SK-N-SH (cell line): ENCODE data around the gene MMP14. TPM values are rescaled to one million over a fixed set of nuclear protein-coding genes. Genes with fewer than 3 reads are reported as not detected.

Experiments
- CTCF ChIA-PET: fragments of 300-600, 350-600 bp; formaldehyde crosslinking; extraction: SDS; loops from one replicate; lab custom pipeline; 2021; lab: Yijun Ruan, JAX
- POLR2A ChIA-PET: fragments of 350-600 bp; sonication (Branson Sonifier 250); formaldehyde crosslinking; extraction: SDS; loops from one replicate; lab custom pipeline; 2020; ENCODE audit warnings: antibody characterized with exemption, inconsistent platforms; lab: Yijun Ruan, JAX
- DNase-seq: peaks from one replicate; pipeline ENCODE4 v3.0.0; 2012
- H2AFZ ChIP-seq: fragments of 200-600 bp; sonication (generic); 2 replicates; pipeline ENCODE4 v1.8.1; 2016; ENCODE audit warnings: antibody characterized with exemption, mild to moderate bottlenecking, low read depth
- H3F3A ChIP-seq: fragments of 200-600 bp; sonication (generic); replicated peaks from 2 replicates; pipeline ENCODE3; 2016; ENCODE audit warnings: antibody characterized with exemption, mild to moderate bottlenecking; ENCODE audit not compliant: insufficient read depth
- H3K27ac ChIP-seq, 2 experiments: fragments of 200-500 bp in 1 of 2; fragments of 200-600 bp in 1 of 2; sonication (Bioruptor generic) in 1 of 2; sonication (generic), shearing (Covaris generic) in 1 of 2; 2 replicates each; pipeline versions ENCODE4 v1.5.1 to v1.6.1; 2014 to 2016; ENCODE audit warnings: low read depth in 2 of 2, inconsistent platforms in 1 of 2, low read length in 1 of 2, mild to moderate bottlenecking in 1 of 2, mixed read lengths in 1 of 2
- H3K27me3 ChIP-seq: fragments of 200-600 bp; sonication (generic), shearing (Covaris generic); 2 replicates; pipeline ENCODE4 v1.6.1; 2016; ENCODE audit warnings: mixed run types; ENCODE audit not compliant: insufficient read depth
- H3K36me3 ChIP-seq, 2 experiments: fragments of 200-500 bp in 1 of 2; fragments of 200-600 bp in 1 of 2; sonication (Bioruptor generic) in 1 of 2; sonication (generic) in 1 of 2; replicated peaks in 1 of 2; 2 replicates each; pipeline versions ENCODE3 to v1.5.1; 2014 to 2016; ENCODE audit warnings: low read length in 1 of 2, mild to moderate bottlenecking in 1 of 2; ENCODE audit not compliant: insufficient read depth in 2 of 2, control insufficient read depth in 1 of 2
- H3K4me1 ChIP-seq, 2 experiments: fragments of 200-500 bp in 1 of 2; fragments of 200-600 bp in 1 of 2; sonication (Bioruptor generic) in 1 of 2; sonication (generic), shearing (Covaris generic) in 1 of 2; 2 replicates each; pipeline versions ENCODE4 v1.5.1 to v1.6.1; 2014 to 2016; ENCODE audit warnings: low read depth in 1 of 2, low read length in 1 of 2, mixed run types in 1 of 2; ENCODE audit not compliant: insufficient read depth in 2 of 2, control insufficient read depth in 1 of 2
- H3K4me2 ChIP-seq: fragments of 200-600 bp; sonication (generic), shearing (Covaris generic); 2 replicates; pipeline ENCODE4 v1.6.1; 2017; ENCODE audit warnings: mixed run types
- H3K4me3 ChIP-seq, 2 experiments: fragments of 200-500 bp in 1 of 2; fragments of 200-600 bp in 1 of 2; sonication (Bioruptor generic) in 1 of 2; sonication (generic), shearing (Covaris generic) in 1 of 2; 2 replicates each; pipeline versions ENCODE4 v1.5.1 to v1.8.1; 2014 to 2016; ENCODE audit warnings: low read depth in 2 of 2, inconsistent platforms in 1 of 2, low read length in 1 of 2, mild to moderate bottlenecking in 1 of 2, mixed read lengths in 1 of 2, moderate library complexity in 1 of 2
- H3K79me2 ChIP-seq: fragments of 200-600 bp; sonication (generic); 2 replicates; pipeline ENCODE4 v1.8.1; 2017; ENCODE audit warnings: mild to moderate bottlenecking; ENCODE audit not compliant: insufficient read depth
- H3K9ac ChIP-seq: fragments of 200-600 bp; sonication (generic); 2 replicates; pipeline ENCODE4 v1.6.1; 2017; ENCODE audit warnings: mixed run types
- H3K9me2 ChIP-seq: fragments of 200-600 bp; sonication (generic); 2 replicates; pipeline ENCODE4 v1.6.1; 2017; ENCODE audit warnings: mixed run types
- H3K9me3 ChIP-seq: fragments of 200-600 bp; sonication (generic); 2 replicates; pipeline ENCODE4 v1.6.1; 2017; ENCODE audit warnings: mixed run types, mild to moderate bottlenecking, moderate library complexity
- H4K20me1 ChIP-seq: fragments of 200-600 bp; sonication (generic); 2 replicates; pipeline ENCODE4 v1.6.1; 2017; ENCODE audit warnings: mild to moderate bottlenecking, mixed run types; ENCODE audit not compliant: insufficient read depth
- CTCF ChIP-seq: fragments of 200-600 bp; sonication (generic); IDR thresholded peaks from 2 replicates; pipeline ENCODE4 v1.6.1; 2017; ENCODE audit warnings: antibody characterized with exemption, mild to moderate bottlenecking, moderate library complexity
- EP300 ChIP-seq, 2 experiments: IDR thresholded peaks; 2 replicates each; pipeline versions ENCODE4 v1.4.0 to v1.6.1; 2012; ENCODE audit warnings: borderline replicate concordance in 1 of 2, low read depth in 1 of 2, low read length in 1 of 2
- EZH2phosphoT487 ChIP-seq: fragments of 200-600 bp; sonication (generic); IDR thresholded peaks from 2 replicates; pipeline ENCODE4 v1.6.1; 2017; ENCODE audit warnings: low read depth, mixed run types, mild to moderate bottlenecking, antibody characterized with exemption, moderate library complexity, borderline replicate concordance
- FOXM1 ChIP-seq: IDR thresholded peaks from 2 replicates; pipeline ENCODE4 v1.4.0; 2012; ENCODE audit warnings: low read depth, mild to moderate bottlenecking
- GATA2 ChIP-seq: sonication (generic); formaldehyde crosslinking; IDR thresholded peaks from 2 replicates; pipeline ENCODE4 v1.5.0; 2020; ENCODE audit warnings: mild to moderate bottlenecking, missing genetic modification reagents
- NFIC ChIP-seq: IDR thresholded peaks from 2 replicates; pipeline ENCODE4 v1.4.0; 2012; ENCODE audit warnings: borderline replicate concordance
- POLR2AphosphoS5 ChIP-seq: IDR thresholded peaks from 2 replicates; pipeline ENCODE4 v1.6.1; 2012; ENCODE audit warnings: low read depth, low read length
- RFX5 ChIP-seq: IDR thresholded peaks from 2 replicates; pipeline ENCODE4 v1.6.1; 2012; ENCODE audit warnings: mild to moderate bottlenecking, improper control_type of control experiment, low read length
- SIN3A ChIP-seq: IDR thresholded peaks from 2 replicates; pipeline ENCODE4 v1.6.1; 2012; ENCODE audit warnings: low read depth, mild to moderate bottlenecking, low read length, moderate library complexity, borderline replicate concordance
- TAF1 ChIP-seq: IDR thresholded peaks from 2 replicates; pipeline ENCODE4 v1.6.1; 2012; ENCODE audit warnings: low read depth, mild to moderate bottlenecking, low read length, moderate library complexity, borderline replicate concordance
- TCF12 ChIP-seq: IDR thresholded peaks from 2 replicates; pipeline ENCODE4 v1.4.0; 2012
- TEAD4 ChIP-seq: IDR thresholded peaks from 2 replicates; pipeline ENCODE4 v1.4.0; 2012; ENCODE audit warnings: mild to moderate bottlenecking, borderline replicate concordance; ENCODE audit not compliant: insufficient read depth
- USF1 ChIP-seq: IDR thresholded peaks from 2 replicates; pipeline ENCODE4 v1.4.0; 2012; ENCODE audit warnings: low read depth, borderline replicate concordance
- YY1 ChIP-seq: IDR thresholded peaks from 2 replicates; pipeline ENCODE4 v1.4.0; 2012; ENCODE audit warnings: low read depth, mild to moderate bottlenecking
- WGBS: methylation state at CpG from one replicate; pipeline ENCODE4 v1.1.6; 2017; ENCODE audit warnings: low lambda C conversion rate; 5-methylcytosine and 5-hydroxymethylcytosine counted together
- polyA plus RNA-seq, 3 experiments: library from polyadenylated mRNA; depleted of rRNA; stranded (reverse); fragments of >200 nt; gene quantifications; 2 replicates each; pipeline ENCODE4 v1.2.3, GENCODE V29; 2012
- TF ChIP-seq, protein P1 (sequence below): IDR thresholded peaks from 2 replicates; pipeline ENCODE4 v1.4.0; 2012; ENCODE audit warnings: low read depth, borderline replicate concordance
- TF ChIP-seq, protein P2 (sequence below): IDR thresholded peaks from 2 replicates; pipeline ENCODE4; 2012

The MMP14 gene
- polyA plus RNA-seq, 1 of the 3 experiments (the other 2 are of a cell fraction), result 139 TPM

DNA sequence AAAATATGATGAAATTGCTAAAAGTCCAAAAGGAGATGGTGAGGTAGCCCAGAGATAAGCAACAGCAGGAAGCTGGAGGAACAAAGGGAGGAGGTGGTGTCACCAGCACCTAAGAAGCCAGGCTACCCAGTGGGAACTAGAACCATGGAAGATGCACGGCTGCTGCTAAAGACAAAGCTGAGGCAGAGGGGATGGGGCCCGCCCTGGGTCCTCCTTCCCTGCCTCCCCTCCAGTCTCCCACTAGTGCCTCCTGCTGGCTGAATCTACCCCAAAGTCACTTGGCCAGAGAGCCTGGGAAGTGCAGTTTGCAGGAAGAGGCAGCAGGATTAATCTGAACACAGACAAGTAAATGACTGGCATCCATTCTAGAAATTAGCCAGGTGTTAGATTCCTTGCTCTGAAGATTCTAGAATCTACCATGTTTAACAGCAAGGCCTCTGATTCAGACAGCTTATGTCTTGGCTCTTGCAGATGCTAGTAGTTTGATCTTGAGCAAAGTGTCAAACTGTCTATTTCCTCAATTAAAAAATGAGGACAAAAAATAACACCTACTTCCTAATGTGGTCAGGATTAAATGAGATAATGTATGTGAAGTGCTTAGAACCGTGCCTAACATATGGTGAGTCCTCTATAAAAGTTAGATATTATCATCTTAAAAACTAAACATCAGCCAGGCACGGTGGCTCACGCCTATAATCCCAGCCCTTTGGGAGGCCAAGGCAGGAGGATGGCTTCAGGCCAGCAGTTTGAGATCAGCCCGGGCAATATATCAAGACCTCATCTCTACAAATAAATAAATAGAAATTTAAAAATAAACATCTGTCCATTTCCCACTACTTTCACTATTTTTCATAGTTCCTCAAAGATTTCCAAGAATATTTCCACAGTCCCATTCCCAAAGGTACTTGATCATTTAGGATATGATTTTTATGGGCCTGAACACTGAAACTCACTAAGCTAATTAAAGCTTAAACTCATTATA lies 29.3 kb downstream of the MMP14 start:
- H3K27ac ChIP-seq, result no peak overlapping the region
- H3K79me2 ChIP-seq, result no peaks in the 10 kb centered on the region
- peaks cover 4% of the 10 kb centered on the region for H3F3A ChIP-seq
- H3K9me2 ChIP-seq, result no peaks in the 10 kb centered on the region
- no peaks in the 10 kb centered on the region for H3K9me3 ChIP-seq
- WGBS, result 57% methylated on average over 6 of the region's 6 CpGs
- H3K27me3 ChIP-seq, result no peaks in the 10 kb centered on the region
- H3K4me2 ChIP-seq, result no peak overlapping the region
- TF ChIP-seq CTCF (peak; percentile 40), GATA2 (CRISPR knock-in tag) (no peak)
- no peaks in the 10 kb centered on the region for H3K36me3 ChIP-seq
- H2AFZ ChIP-seq, result no peak overlapping the region
- ChIA-PET POLR2A (no interaction called here), CTCF (interaction anchor here (0.7 to 4.9 kb wide), 8 partner anchors 10 to 296 kb away, joined by 3 to 51 read pairs (median 4); no protein-coding TSS in a partner anchor)
- H3K9ac ChIP-seq, result no peak overlapping the region
- peaks cover 3 to 5% of the 10 kb centered on the region in 2 experiments; a peak in 3 of 4 replicates for H3K4me1 ChIP-seq
- no peaks in the 10 kb centered on the region for H4K20me1 ChIP-seq
- DNase-seq, result peak; percentile 29
- H3K4me3 ChIP-seq, result no peak overlapping the region

GRCh38 chr14:22866874-22867273 lies 30.5 kb downstream of the MMP14 start:
- ChIA-PET CTCF (interaction anchor here (0.7 to 1.9 kb wide), 4 partner anchors 13 to 297 kb away, joined by 3 to 5 read pairs (median 4); no protein-coding TSS in a partner anchor), POLR2A (no interaction called here)
- Histone ChIP-seq H3K9ac (no peak overlapping the region), H3K4me2 (no peak overlapping the region), H2AFZ (no peak overlapping the region), H3F3A (peaks cover 15% of the 10 kb centered on the region), H3K79me2 (no peaks in the 10 kb centered on the region), H3K9me3 (no peaks in the 10 kb centered on the region), H3K4me1 (peaks cover 3 to 9% of the 10 kb centered on the region in 2 experiments; a peak in 3 of 4 replicates), H4K20me1 (no peaks in the 10 kb centered on the region), H3K9me2 (no peaks in the 10 kb centered on the region), H3K27me3 (no peaks in the 10 kb centered on the region), H3K27ac (no peak overlapping the region), H3K4me3 (no peak overlapping the region)
- DNase-seq, result no peak
- TF ChIP-seq USF1 (no peak), FOXM1 (no peak), RFX5 (no peak), TEAD4 (no peak), SIN3A (no peak), TAF1 (no peak), TCF12 (no peak), GATA2 (CRISPR knock-in tag) (no peak), NFIC (no peak), EZH2phosphoT487 (no peak), POLR2AphosphoS5 (no peak), YY1 (no peak), EP300 (IDR thresholded peaks at IDR 0.05; ENCODE audit: borderline replicate concordance in 1 of 2, low read depth in 1 of 2, low read length in 1 of 2) (no peak)
- TF ChIP-seq, protein P1, sequence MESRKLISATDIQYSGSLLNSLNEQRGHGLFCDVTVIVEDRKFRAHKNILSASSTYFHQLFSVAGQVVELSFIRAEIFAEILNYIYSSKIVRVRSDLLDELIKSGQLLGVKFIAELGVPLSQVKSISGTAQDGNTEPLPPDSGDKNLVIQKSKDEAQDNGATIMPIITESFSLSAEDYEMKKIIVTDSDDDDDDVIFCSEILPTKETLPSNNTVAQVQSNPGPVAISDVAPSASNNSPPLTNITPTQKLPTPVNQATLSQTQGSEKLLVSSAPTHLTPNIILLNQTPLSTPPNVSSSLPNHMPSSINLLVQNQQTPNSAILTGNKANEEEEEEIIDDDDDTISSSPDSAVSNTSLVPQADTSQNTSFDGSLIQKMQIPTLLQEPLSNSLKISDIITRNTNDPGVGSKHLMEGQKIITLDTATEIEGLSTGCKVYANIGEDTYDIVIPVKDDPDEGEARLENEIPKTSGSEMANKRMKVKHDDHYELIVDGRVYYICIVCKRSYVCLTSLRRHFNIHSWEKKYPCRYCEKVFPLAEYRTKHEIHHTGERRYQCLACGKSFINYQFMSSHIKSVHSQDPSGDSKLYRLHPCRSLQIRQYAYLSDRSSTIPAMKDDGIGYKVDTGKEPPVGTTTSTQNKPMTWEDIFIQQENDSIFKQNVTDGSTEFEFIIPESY, result no peak
- TF ChIP-seq, protein P2, sequence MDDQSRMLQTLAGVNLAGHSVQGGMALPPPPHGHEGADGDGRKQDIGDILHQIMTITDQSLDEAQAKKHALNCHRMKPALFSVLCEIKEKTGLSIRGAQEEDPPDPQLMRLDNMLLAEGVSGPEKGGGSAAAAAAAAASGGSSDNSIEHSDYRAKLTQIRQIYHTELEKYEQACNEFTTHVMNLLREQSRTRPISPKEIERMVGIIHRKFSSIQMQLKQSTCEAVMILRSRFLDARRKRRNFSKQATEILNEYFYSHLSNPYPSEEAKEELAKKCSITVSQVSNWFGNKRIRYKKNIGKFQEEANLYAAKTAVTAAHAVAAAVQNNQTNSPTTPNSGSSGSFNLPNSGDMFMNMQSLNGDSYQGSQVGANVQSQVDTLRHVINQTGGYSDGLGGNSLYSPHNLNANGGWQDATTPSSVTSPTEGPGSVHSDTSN, result no peak
- TF ChIP-seq, all 33 proteins: peak for 0
- H3K36me3 ChIP-seq, result no peaks in the 10 kb centered on the region
- WGBS, result 96% methylated on average over 5 of the region's 5 CpGs
